HCT116 (cell line): ENCODE results near the gene RASGEF1B. TPM values are rescaled to one million over a fixed set of nuclear protein-coding genes. Genes with fewer than 3 reads are reported as not detected.

ENCODE experiments used
- ATAC-seq: fragments of 200-7000 bp; cut with Tn5 transposase; 2 replicates; pipeline ENCODE4 v1.9.1; 2020; ENCODE audit warnings: mild to moderate bottlenecking, moderate library complexity
- BruUV-seq: library from RNA; stranded (reverse); fragments of 400-500 nt; replicated peaks from 2 replicates; lab custom pipeline; 2021; lab: Mats Ljungman, UMichigan
- CTCF ChIA-PET: fragments of 300-600 bp; sonication (Branson Sonifier 250); formaldehyde crosslinking; loops from one replicate; lab custom pipeline; 2021; ENCODE audit warnings: antibody characterized with exemption; lab: Charles Lee
- POLR2A ChIA-PET: fragments of 300-600, 350-600 bp; sonication (Branson Sonifier 250); formaldehyde crosslinking; loops from one replicate; lab custom pipeline; 2021; ENCODE audit warnings: antibody characterized with exemption; lab: Charles Lee
- RAD21 ChIA-PET, 2 experiments: fragments of 300-600 bp; sonication (Branson Sonifier 250); formaldehyde crosslinking; loops; one replicate each; lab custom pipeline; 2023; ENCODE audit warnings: low total read pairs in 2 of 2; ENCODE audit not compliant: uncharacterized antibody in 2 of 2, unreplicated experiment in 2 of 2, low non-redundant PET in 1 of 2; lab: Charles Lee
- DNase-seq: peaks from one replicate; pipeline ENCODE4 v3.0.0-alpha.2; 2010; ENCODE audit warnings: low read depth, low spot score
- H2AFZ ChIP-seq: fragments of 200-600 bp; shearing (Covaris generic), sonication (generic); 2 replicates; pipeline ENCODE4 v1.6.1; 2017; ENCODE audit warnings: low read depth, mixed run types, mixed read lengths, antibody characterized with exemption, low read length; ENCODE audit not compliant: poor library complexity, severe bottlenecking
- H3K27ac ChIP-seq: 2 replicates; pipeline ENCODE4 v1.5.1; 2012; ENCODE audit warnings: low read depth, low read length
- H3K27me3 ChIP-seq: fragments of 200-600 bp; sonication (generic); 2 replicates; pipeline ENCODE4 v1.6.1; 2016; ENCODE audit warnings: mixed run types, low read length, mixed read lengths; ENCODE audit not compliant: insufficient read depth
- H3K36me3 ChIP-seq, 2 experiments: fragments of 200-500 bp in 1 of 2; fragments of 200-600 bp in 1 of 2; sonication (Bioruptor generic) in 1 of 2; sonication (generic) in 1 of 2; 2 replicates each; pipeline versions ENCODE4 v1.5.1 to v1.6.1; 2014 to 2016; ENCODE audit warnings: low read length in 2 of 2, inconsistent platforms in 1 of 2, mixed read lengths in 1 of 2, mixed run types in 1 of 2; ENCODE audit not compliant: insufficient read depth in 2 of 2, control insufficient read depth in 1 of 2
- H3K4me1 ChIP-seq, 2 experiments: fragments of 200-600 bp in 1 of 2; sonication (generic) in 1 of 2; 2 replicates each; pipeline versions ENCODE4 v1.5.1 to v1.6.1; 2012 to 2017; ENCODE audit warnings: low read length in 2 of 2, inconsistent platforms in 1 of 2, mild to moderate bottlenecking in 1 of 2, mixed read lengths in 1 of 2, mixed run types in 1 of 2, moderate library complexity in 1 of 2; ENCODE audit not compliant: insufficient read depth in 2 of 2, control insufficient read depth in 1 of 2
- H3K4me2 ChIP-seq: fragments of 200-600 bp; sonication (generic); 2 replicates; pipeline ENCODE4 v1.6.1; 2017; ENCODE audit warnings: mixed run types, low read length, mixed read lengths
- H3K4me3 ChIP-seq, 2 experiments: fragments of 200-600 bp in 1 of 2; sonication (generic) in 1 of 2; replicated peaks in 1 of 2; 2 replicates each; pipeline ENCODE4 v1.5.1; 2011 to 2016; ENCODE audit warnings: low read length in 2 of 2, control low read depth in 1 of 2, low read depth in 1 of 2, mild to moderate bottlenecking in 1 of 2, mixed read lengths in 1 of 2, mixed run types in 1 of 2
- H3K79me2 ChIP-seq: fragments of 200-600 bp; sonication (generic); 2 replicates; pipeline ENCODE4 v1.6.1; 2017; ENCODE audit warnings: mild to moderate bottlenecking, mixed run types, low read length, moderate library complexity, mixed read lengths; ENCODE audit not compliant: insufficient read depth
- H3K9ac ChIP-seq: fragments of 200-600 bp; sonication (generic); 2 replicates; pipeline ENCODE4 v1.6.1; 2016; ENCODE audit warnings: low read length, mixed read lengths
- H3K9me2 ChIP-seq: fragments of 200-600 bp; sonication (generic), shearing (Covaris generic); 2 replicates; pipeline ENCODE4 v1.6.1; 2017; ENCODE audit warnings: mixed run types, mild to moderate bottlenecking, moderate library complexity; ENCODE audit not compliant: insufficient read depth
- H3K9me3 ChIP-seq, 2 experiments: fragments of 200-500 bp in 1 of 2; fragments of 200-600 bp in 1 of 2; sonication (Bioruptor generic) in 1 of 2; sonication (generic) in 1 of 2; 2 replicates each; pipeline ENCODE4 v1.6.1; 2014 to 2017; ENCODE audit warnings: low read length in 2 of 2, mixed read lengths in 2 of 2, inconsistent platforms in 1 of 2, low read depth in 1 of 2, mild to moderate bottlenecking in 1 of 2, mixed run types in 1 of 2, moderate library complexity in 1 of 2; ENCODE audit not compliant: control insufficient read depth in 1 of 2, insufficient read depth in 1 of 2
- H4K20me1 ChIP-seq: fragments of 200-600 bp; sonication (generic), shearing (Covaris generic); 2 replicates; pipeline ENCODE4 v1.6.1; 2017; ENCODE audit warnings: mixed run types, mild to moderate bottlenecking, moderate library complexity; ENCODE audit not compliant: insufficient read depth
- CEBPB ChIP-seq: IDR thresholded peaks from 2 replicates; pipeline ENCODE4 v1.6.1; 2012; ENCODE audit warnings: low read depth
- CTCF ChIP-seq, 3 experiments: fragments of 200-600 bp in 1 of 3; sonication (generic) in 1 of 3; IDR thresholded peaks in 2 of 3; conservative IDR thresholded peaks in 1 of 3; 2 replicates each; pipeline ENCODE4 v1.5.1; 2012 to 2017; ENCODE audit warnings: low read depth in 2 of 3, low read length in 2 of 3, antibody characterized with exemption in 1 of 3, borderline replicate concordance in 1 of 3, control low read depth in 1 of 3, mild to moderate bottlenecking in 1 of 3, mixed read lengths in 1 of 3, mixed run types in 1 of 3, moderate library complexity in 1 of 3; ENCODE audit not compliant: insufficient read depth in 1 of 3
- EZH2 ChIP-seq: fragments of 200-600 bp; sonication (generic); IDR thresholded peaks from 2 replicates; pipeline ENCODE4 v1.6.1; 2017; ENCODE audit warnings: antibody characterized with exemption, mixed run types
- EZH2phosphoT487 ChIP-seq: fragments of 200-600 bp; IDR thresholded peaks from 2 replicates; pipeline ENCODE4 v1.6.1; 2018; ENCODE audit warnings: antibody characterized with exemption, borderline replicate concordance
- RAD21 ChIP-seq: IDR thresholded peaks from 2 replicates; pipeline ENCODE4 v1.6.1; 2012; ENCODE audit warnings: low read depth, mild to moderate bottlenecking
- SIN3A ChIP-seq: IDR thresholded peaks from 2 replicates; pipeline ENCODE4 v1.6.1; 2012; ENCODE audit warnings: low read depth
- SP1 ChIP-seq: IDR thresholded peaks from 2 replicates; pipeline ENCODE4 v1.6.1; 2012; ENCODE audit warnings: low read depth
- TCF7L2 ChIP-seq: IDR thresholded peaks from 2 replicates; pipeline ENCODE4 v1.7.0; 2011; ENCODE audit warnings: borderline replicate concordance, inconsistent platforms; ENCODE audit not compliant: insufficient read depth, insufficient read length; ENCODE audit errors: extremely low read depth
- ZFX ChIP-seq: fragments of 450-650 bp; IDR thresholded peaks from 2 replicates; pipeline ENCODE4 v1.6.1; 2017
- intact Hi-C: fragments of 100-400 bp; cut with micrococcal nuclease; formaldehyde crosslinking; loops from 2 replicates; pipeline ENCODE4 v1.10.0; 2022
- total RNA-seq: library from RNA; stranded (reverse); gene quantifications from one replicate; pipeline ENCODE4 v1.2.1, GENCODE V29; 2021; ENCODE audit not compliant: unreplicated experiment
- TF ChIP-seq, protein P1 (sequence below): IDR thresholded peaks from 2 replicates; pipeline ENCODE4 v1.6.1; 2012

The RASGEF1B gene
- total RNA-seq, 1 experiment from 2014 or later = 0.25 TPM

DNA sequence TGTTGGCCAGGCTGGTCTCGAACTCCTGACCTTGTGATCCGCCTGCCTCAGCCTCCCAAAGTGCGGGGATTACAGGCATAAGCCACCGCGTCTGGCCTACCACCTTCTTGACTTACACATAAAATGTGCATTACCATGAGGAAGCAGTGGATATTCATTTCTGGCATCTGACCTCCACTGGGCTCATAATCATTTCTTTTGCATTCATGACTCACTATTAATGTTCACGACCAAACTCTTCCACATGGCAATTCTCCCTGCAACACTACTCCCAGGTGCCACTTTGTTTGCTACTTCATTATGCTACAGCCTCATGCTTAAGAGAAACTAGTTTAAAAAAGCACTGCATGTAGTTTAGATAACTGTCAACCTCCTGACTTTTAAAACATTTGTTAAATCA lies 22.7 kb downstream of the RASGEF1B start:
- no TSS peak for BruUV-seq
- ChIA-PET RAD21 (no interaction called here), CTCF (no interaction called here)
- no peak overlapping the region for H2AFZ ChIP-seq
- ATAC-seq (no peak), DNase-seq (no peak)
- TF ChIP-seq SP1 (no peak), EZH2phosphoT487 (no peak), CEBPB (no peak), SIN3A (no peak), ZFX (no peak), TCF7L2 (no peak), CTCF (IDR thresholded peaks at IDR 0.05 in 2 of 3, conservative IDR thresholded peaks at IDR 0.05 in 1 of 3; ENCODE audit: borderline replicate concordance in 1 of 3, insufficient read depth in 1 of 3, low read depth in 2 of 3, low read length in 2 of 3) (no peak), RAD21 (no peak), EZH2 (no peak)
- TF ChIP-seq, protein P1, sequence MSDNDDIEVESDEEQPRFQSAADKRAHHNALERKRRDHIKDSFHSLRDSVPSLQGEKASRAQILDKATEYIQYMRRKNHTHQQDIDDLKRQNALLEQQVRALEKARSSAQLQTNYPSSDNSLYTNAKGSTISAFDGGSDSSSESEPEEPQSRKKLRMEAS = no peak
- TF ChIP-seq, all 23 proteins: peak for 0
- H3K79me2 ChIP-seq = no peaks in the 10 kb centered on the region
- no peak overlapping the region for H3K4me3 ChIP-seq
- no peaks in the 10 kb centered on the region for H3K36me3 ChIP-seq
- no peaks in the 10 kb centered on the region for H3K9me3 ChIP-seq
- H3K4me1 ChIP-seq = peaks cover 0 to 1% of the 10 kb centered on the region in 2 experiments; a peak in 1 of 4 replicates
- no peaks in the 10 kb centered on the region for H4K20me1 ChIP-seq
- POLR2A ChIA-PET = no interaction called here
- intact Hi-C loops = no loop called here
- no peaks in the 10 kb centered on the region for H3K9me2 ChIP-seq
- H3K27ac ChIP-seq = no peak overlapping the region
- no peak overlapping the region for H3K4me2 ChIP-seq
- H3K9ac ChIP-seq = no peak overlapping the region
- 0 out of 2 replicates have a peak, but pooled peaks cover 4% of the 10 kb centered on the region for H3K27me3 ChIP-seq
